ENCODE data around the gene LRIG2. TPM values are rescaled to one million over a fixed set of nuclear protein-coding genes. Genes with fewer than 3 reads are reported as not detected.

Gene LRIG2
- total RNA-seq, 4 donors from 2014 or later: 8.6 to 13.6 (median 10.7) TPM

GRCh38 chr1:113095790-113096455, 22.9 kb downstream of the LRIG2 start:
- 63 to 71% methylated on average over 5 of the region's 5 CpGs for WGBS, 2 donors (ENCODE audit: low coverage in 1 of 2)
- peaks cover 0 to 7% (median 0%) of the 10 kb centered on the region in 3 donors for H3K4me1 ChIP-seq
- TF ChIP-seq CTCF (IDR thresholded peaks at IDR 0.05) (no peak), POLR2AphosphoS5 (IDR thresholded peaks at IDR 0.05) (no peak), EP300 (IDR thresholded peaks at IDR 0.05) (no peak), POLR2A (IDR thresholded peaks at IDR 0.05) (no peak)
- peaks cover 19 to 85% of the 10 kb centered on the region in 2 donors for H3K36me3 ChIP-seq
- no peak overlapping the region for H3K27ac ChIP-seq
- H3K9me3 ChIP-seq: no peaks in the 10 kb centered on the region
- no peak for ATAC-seq
- no peak overlapping the region for H3K4me3 ChIP-seq
- no peaks in the 10 kb centered on the region for H3K27me3 ChIP-seq

DNA sequence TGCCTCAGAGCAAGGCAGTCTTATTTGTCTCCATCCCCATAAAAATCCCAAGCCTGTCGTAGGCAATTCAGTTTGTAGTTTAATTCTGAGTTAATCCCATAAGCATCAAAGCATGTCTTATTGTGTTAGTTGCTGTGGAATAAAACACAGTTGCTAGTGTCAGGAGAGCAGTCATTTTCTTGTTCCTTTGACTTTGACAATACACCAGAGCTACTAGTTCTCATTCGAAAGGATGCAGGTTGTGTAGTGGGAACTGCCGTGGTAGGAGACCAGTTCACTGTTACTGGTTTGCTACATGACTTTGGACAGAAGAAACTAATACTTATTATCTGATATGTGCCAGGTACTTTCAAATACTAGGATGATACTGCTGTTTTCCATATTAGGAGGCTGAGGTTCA, 23.5 kb downstream of the LRIG2 start:
- Histone ChIP-seq H3K9me3 (no peaks in the 10 kb centered on the region), H3K36me3 (peaks cover 22 to 91% of the 10 kb centered on the region in 2 donors), H3K27ac (no peak overlapping the region), H3K4me3 (no peak overlapping the region), H3K27me3 (no peaks in the 10 kb centered on the region), H3K4me1 (peaks cover 0 to 5% (median 0%) of the 10 kb centered on the region in 3 donors)
- 90 to 93% methylated on average over 3 of the region's 3 CpGs for WGBS, 2 donors (ENCODE audit: low coverage in 1 of 2)
- TF ChIP-seq CTCF (IDR thresholded peaks at IDR 0.05) (no peak), EP300 (IDR thresholded peaks at IDR 0.05) (no peak), POLR2A (IDR thresholded peaks at IDR 0.05) (no peak), POLR2AphosphoS5 (IDR thresholded peaks at IDR 0.05) (no peak)
- no peak for ATAC-seq

DNA sequence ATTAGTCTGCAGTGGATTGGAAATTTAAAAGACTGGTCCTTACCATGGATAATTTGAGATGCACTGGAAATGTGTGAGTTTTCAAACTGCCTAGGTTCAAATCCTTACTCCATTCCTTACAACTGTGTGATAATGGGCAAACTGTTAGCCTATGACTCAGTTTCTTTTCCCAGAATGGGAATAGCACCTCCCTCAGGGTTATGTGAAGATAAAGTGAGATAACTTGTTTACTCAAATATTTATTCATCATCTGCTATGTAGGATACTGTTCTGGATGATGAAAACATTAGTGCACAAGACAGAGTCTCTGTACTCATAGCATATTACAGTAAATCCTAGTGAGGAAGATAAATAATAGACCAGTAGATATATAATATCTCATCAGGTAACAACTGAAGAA, 28.6 kb downstream of the LRIG2 start:
- TF ChIP-seq POLR2AphosphoS5 (IDR thresholded peaks at IDR 0.05) (no peak), CTCF (IDR thresholded peaks at IDR 0.05) (no peak), EP300 (IDR thresholded peaks at IDR 0.05) (no peak), POLR2A (IDR thresholded peaks at IDR 0.05) (no peak)
- Histone ChIP-seq H3K4me3 (no peak overlapping the region), H3K36me3 (peaks cover 14 to 100% of the 10 kb centered on the region in 2 donors), H3K4me1 (no peaks in the 10 kb centered on the region), H3K27ac (no peak overlapping the region), H3K9me3 (no peaks in the 10 kb centered on the region), H3K27me3 (no peaks in the 10 kb centered on the region)
- ATAC-seq: no peak

DNA sequence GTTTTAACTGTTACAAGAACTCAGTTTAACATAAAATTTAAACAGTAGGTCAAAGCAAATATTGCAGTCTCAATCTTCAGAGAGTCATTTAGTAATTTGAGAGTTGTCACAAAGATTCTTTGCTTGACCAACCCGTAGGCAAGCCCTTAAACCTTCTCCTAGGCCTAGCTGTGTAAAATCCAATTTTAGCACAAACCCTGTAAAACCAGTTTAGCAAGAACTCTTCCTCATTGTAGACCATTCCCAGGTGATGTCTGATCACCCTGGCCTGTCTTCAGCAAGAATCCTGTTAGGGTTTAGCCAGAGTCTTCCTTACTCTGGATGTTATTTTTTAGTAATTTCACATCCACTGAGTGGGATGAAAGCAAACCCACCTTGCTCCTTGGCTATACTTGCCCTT, 30.1 kb downstream of the LRIG2 start:
- no peak for ATAC-seq
- WGBS, 2 donors (ENCODE audit: low coverage in 1 of 2): 100% methylated on average over 1 of the region's 1 CpG
- no peaks in the 10 kb centered on the region for H3K27me3 ChIP-seq

More for the DNA sequence above, 30.1 kb downstream of the LRIG2 start:
- Histone ChIP-seq H3K4me1 (no peaks in the 10 kb centered on the region), H3K27ac (no peak overlapping the region), H3K4me3 (no peak overlapping the region), H3K9me3 (no peaks in the 10 kb centered on the region), H3K36me3 (peaks cover 16 to 100% of the 10 kb centered on the region in 2 donors)
- TF ChIP-seq EP300 (IDR thresholded peaks at IDR 0.05) (no peak), CTCF (IDR thresholded peaks at IDR 0.05) (no peak), POLR2AphosphoS5 (IDR thresholded peaks at IDR 0.05) (no peak), POLR2A (IDR thresholded peaks at IDR 0.05) (no peak)

Data from gastroesophageal sphincter (tissue), 4 donors.